K562 (cell line): ENCODE measurements around the gene COL23A1.

Experiments
- BHLHE40 ChIP-seq: IDR thresholded peaks from 2 replicates; pipeline ENCODE4 v1.6.1; 2011; ENCODE audit warnings: low read length, improper control_type of control experiment
- EZH2 ChIP-seq: IDR thresholded peaks from 2 replicates; pipeline ENCODE4 v1.6.1; 2012; ENCODE audit warnings: low read depth, mild to moderate bottlenecking, inconsistent platforms, low read length, borderline replicate concordance
- MEF2A ChIP-seq: IDR thresholded peaks from 2 replicates; pipeline ENCODE4 v1.6.1; 2011; ENCODE audit warnings: low read depth, mild to moderate bottlenecking, low read length, moderate library complexity; ENCODE audit not compliant: control insufficient read depth
- MXD1 ChIP-seq: fragments of 250-450 bp; sonication (Bioruptor Pico); IDR thresholded peaks from 2 replicates; pipeline ENCODE4 v1.8.0; 2021; ENCODE audit warnings: borderline replicate concordance, mild to moderate bottlenecking, moderate library complexity; ENCODE audit not compliant: poor library complexity, severe bottlenecking
- MYBL2 ChIP-seq, 2 experiments: fragments of 450-650 bp in 1 of 2; sonication (generic) in 1 of 2; formaldehyde crosslinking in 1 of 2; IDR thresholded peaks; 2 replicates each; pipeline versions ENCODE4 v1.6.1 to v1.8.1; 2017 to 2022; ENCODE audit warnings: borderline replicate concordance in 1 of 2, inconsistent platforms in 1 of 2, low read depth in 1 of 2, mild to moderate bottlenecking in 1 of 2, missing genetic modification reagents in 1 of 2, moderate library complexity in 1 of 2
- ZNF561 ChIP-seq: fragments of 450-650 bp; formaldehyde crosslinking; conservative IDR thresholded peaks from 2 replicates; pipeline ENCODE4 v1.4.0; 2020; ENCODE audit warnings: mild to moderate bottlenecking, moderate library complexity

GRCh38 chr5:178216088-178216534 is 374.1 kb downstream of the COL23A1 start:
- TF ChIP-seq MEF2A, result no peak
- TF ChIP-seq ZNF561, result no peak
- TF ChIP-seq MXD1 (CRISPR knock-in tag), result no peak
- TF ChIP-seq EZH2, result no peak
- no peak for TF ChIP-seq MYBL2 (IDR thresholded peaks at IDR 0.05; ENCODE audit: low read depth)
- TF ChIP-seq MYBL2 (CRISPR knock-in tag; IDR thresholded peaks at IDR 0.05; ENCODE audit: borderline replicate concordance), result no peak
- TF ChIP-seq BHLHE40, result no peak
